ENCODE measurements around the gene USP10. TPM values are rescaled to one million over a fixed set of nuclear protein-coding genes. Genes with fewer than 3 reads are reported as not detected.

USP10 gene
- total RNA-seq, 4 donors from 2014 or later = 63.0 to 98.4 (median 70.9) TPM

GRCh38 chr16:84795329-84796053 lies 95.7 kb downstream of the USP10 start:
- Histone ChIP-seq H3K36me3 (no peaks in the 10 kb centered on the region), H3K4me3 (replicated peaks in 1 of 3) (no peak overlapping the region), H3K9me3 (no peaks in the 10 kb centered on the region), H3K27me3 (no peaks in the 10 kb centered on the region), H3K27ac (peak overlapping the region in 1 of 3 donors; percentile 18), H3K4me1 (no peaks in the 10 kb centered on the region)
- intact Hi-C loops (cut with DNase I) = no loop called here
- DNase-seq = peak; percentile 29 to 31
- TF ChIP-seq CTCF (IDR thresholded peaks at IDR 0.05) = no peak
- no peak for TF ChIP-seq POLR2A (IDR thresholded peaks at IDR 0.05)
- 63 to 69% methylated on average over 21 to 22 of the region's 22 CpGs for WGBS, 2 donors

GRCh38 chr16:84800158-84800978 lies 100.6 kb downstream of the USP10 start:
- no peak for DNase-seq
- no peaks in the 10 kb centered on the region for H3K9me3 ChIP-seq
- H3K27me3 ChIP-seq = no peaks in the 10 kb centered on the region
- no peaks in the 10 kb centered on the region for H3K36me3 ChIP-seq
- no peak overlapping the region for H3K4me3 ChIP-seq (replicated peaks in 1 of 3)
- intact Hi-C loops (cut with DNase I) = no loop called here
- 69 to 70% methylated on average over 8 of the region's 8 CpGs for WGBS, 2 donors
- no peak overlapping the region for H3K27ac ChIP-seq
- no peak for TF ChIP-seq POLR2A (IDR thresholded peaks at IDR 0.05)
- no peak for TF ChIP-seq CTCF (IDR thresholded peaks at IDR 0.05)
- H3K4me1 ChIP-seq = no peaks in the 10 kb centered on the region

- WGBS, 2 donors = 73 to 83% methylated on average over 9 of the region's 9 CpGs
Measured at GRCh38 chr16:84803146-84803545, 103.3 kb downstream of the USP10 start.

GRCh38 chr16:84804326-84804725 lies 104.5 kb downstream of the USP10 start:
- Histone ChIP-seq H3K27ac (no peak overlapping the region), H3K9me3 (no peaks in the 10 kb centered on the region), H3K4me1 (no peaks in the 10 kb centered on the region), H3K27me3 (no peaks in the 10 kb centered on the region), H3K36me3 (no peaks in the 10 kb centered on the region), H3K4me3 (replicated peaks in 1 of 3) (no peak overlapping the region)
- no peak for DNase-seq
- no peak for TF ChIP-seq CTCF (IDR thresholded peaks at IDR 0.05)
- no peak for TF ChIP-seq POLR2A (IDR thresholded peaks at IDR 0.05)
- 92 to 95% methylated on average over 10 of the region's 10 CpGs for WGBS, 2 donors
- intact Hi-C loops (cut with DNase I) = no loop called here

More at GRCh38 chr16:84803146-84803545, 103.3 kb downstream of the USP10 start:
- Histone ChIP-seq H3K36me3 (no peaks in the 10 kb centered on the region), H3K4me1 (no peaks in the 10 kb centered on the region), H3K4me3 (replicated peaks in 1 of 3) (no peak overlapping the region), H3K27me3 (no peaks in the 10 kb centered on the region), H3K9me3 (no peaks in the 10 kb centered on the region), H3K27ac (no peak overlapping the region)
- no peak for DNase-seq
- intact Hi-C loops (cut with DNase I) = no loop called here
- TF ChIP-seq CTCF (IDR thresholded peaks at IDR 0.05) = no peak
- TF ChIP-seq POLR2A (IDR thresholded peaks at IDR 0.05) = no peak
